GM18909 (cell line): ENCODE results near the gene UPF1.

ENCODE experiments used
- ATAC-seq: cut with Tn5 transposase; IDR thresholded peaks from one replicate; pipeline ENCODE4 v1.9.1; 2021; ENCODE audit warnings: mild to moderate bottlenecking; ENCODE audit not compliant: unreplicated experiment, poor library complexity

The UPF1 gene

GRCh38 chr19:18868380-18869022 lies 36.7 kb downstream of the UPF1 start:
- ATAC-seq, result no peak

- ATAC-seq, result no peak
Measured at GRCh38 chr19:18869023-18869618, 37.4 kb downstream of the UPF1 start.

- ATAC-seq, result no peak
Measured at GRCh38 chr19:18869781-18870530, 38.2 kb downstream of the UPF1 start.

- no peak for ATAC-seq
Measured at GRCh38 chr19:18870531-18871172, 38.9 kb downstream of the UPF1 start.

GRCh38 chr19:18871543-18871942 lies 39.8 kb downstream of the UPF1 start:
- no peak for ATAC-seq

- no peak for ATAC-seq
Measured at GRCh38 chr19:18875726-18876125, 44.0 kb downstream of the UPF1 start.

GRCh38 chr19:18876865-18877264 lies 45.1 kb downstream of the UPF1 start:
- ATAC-seq, result no peak

- ATAC-seq, result no peak
Measured at GRCh38 chr19:18878058-18878797, 46.5 kb downstream of the UPF1 start.

GRCh38 chr19:18878858-18879578 lies 47.3 kb downstream of the UPF1 start:
- ATAC-seq, result no peak

- no peak for ATAC-seq
Measured at GRCh38 chr19:18879579-18880373, 48.0 kb downstream of the UPF1 start.

GRCh38 chr19:18881491-18881890 lies 49.7 kb downstream of the UPF1 start:
- no peak for ATAC-seq

- ATAC-seq, result no peak
Measured at GRCh38 chr19:18883526-18884304, 52.0 kb downstream of the UPF1 start.

GRCh38 chr19:18886972-18887371 lies 55.2 kb downstream of the UPF1 start:
- ATAC-seq, result no peak

GRCh38 chr19:18889949-18890745 lies 58.4 kb downstream of the UPF1 start:
- no peak for ATAC-seq

GRCh38 chr19:18893587-18894253 lies 62.0 kb downstream of the UPF1 start:
- no peak for ATAC-seq

GRCh38 chr19:18894254-18895037 lies 62.7 kb downstream of the UPF1 start:
- ATAC-seq, result no peak
